ENCODE results near the gene VCPKMT.

- no peak for TF ChIP-seq CTCF (IDR thresholded peaks at IDR 0.05)
- no peak for TF ChIP-seq POLR2A (IDR thresholded peaks at IDR 0.05)
These were observed 12.8 kb downstream of the VCPKMT start for GRCh38 chr14:50103558-50103957.

Data from esophagus squamous epithelium (tissue), 4 donors.